KOPT-K1 (cell line): ENCODE results near the gene SRA1.
"Not testable (repeated sequence)": the region's sequence is repeated elsewhere in the genome, so short reads cannot be mapped to it uniquely, and the experiment has no call there.

Source experiments
- H3K27ac ChIP-seq: fragments of 200-600 bp; sonication (generic); 2 replicates; pipeline ENCODE4 v1.5.1; 2016; ENCODE audit warnings: antibody characterized with exemption, mild to moderate bottlenecking, low read depth, low read length; ENCODE audit not compliant: poor library complexity, severe bottlenecking
- H3K36me3 ChIP-seq: fragments of 200-600 bp; sonication (generic); 2 replicates; pipeline ENCODE4 v1.5.1; 2017; ENCODE audit warnings: antibody characterized with exemption, mild to moderate bottlenecking, low read length, moderate library complexity; ENCODE audit not compliant: insufficient read depth
- H3K9me3 ChIP-seq: fragments of 200-600 bp; sonication (generic); 2 replicates; pipeline ENCODE4 v1.5.1; 2017; ENCODE audit warnings: antibody characterized with exemption, low read length, mild to moderate bottlenecking; ENCODE audit not compliant: insufficient read depth, poor library complexity, severe bottlenecking

SRA1 gene

DNA sequence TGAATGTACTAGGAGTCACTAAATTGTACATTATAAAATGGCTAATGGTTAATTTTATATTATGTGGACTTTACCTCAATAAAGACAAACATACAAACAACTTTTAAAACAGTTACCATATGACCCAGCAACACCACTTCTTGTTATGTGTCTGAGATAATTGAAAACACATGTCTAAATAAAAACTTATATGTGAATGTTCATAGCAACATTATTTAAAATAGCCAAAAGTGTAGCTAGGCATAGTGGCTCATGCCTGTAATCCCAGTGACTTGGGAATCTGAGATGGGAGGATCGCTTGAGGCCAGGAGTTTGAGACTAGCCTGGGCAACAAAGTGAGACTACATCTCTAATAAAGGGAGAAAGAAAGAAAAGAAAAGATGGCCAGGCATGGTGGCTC, 30.2 kb upstream of the SRA1 start:
- Histone ChIP-seq H3K27ac (no peak overlapping the region), H3K9me3 (no peaks in the 10 kb centered on the region), H3K36me3 (no peaks in the 10 kb centered on the region)

DNA sequence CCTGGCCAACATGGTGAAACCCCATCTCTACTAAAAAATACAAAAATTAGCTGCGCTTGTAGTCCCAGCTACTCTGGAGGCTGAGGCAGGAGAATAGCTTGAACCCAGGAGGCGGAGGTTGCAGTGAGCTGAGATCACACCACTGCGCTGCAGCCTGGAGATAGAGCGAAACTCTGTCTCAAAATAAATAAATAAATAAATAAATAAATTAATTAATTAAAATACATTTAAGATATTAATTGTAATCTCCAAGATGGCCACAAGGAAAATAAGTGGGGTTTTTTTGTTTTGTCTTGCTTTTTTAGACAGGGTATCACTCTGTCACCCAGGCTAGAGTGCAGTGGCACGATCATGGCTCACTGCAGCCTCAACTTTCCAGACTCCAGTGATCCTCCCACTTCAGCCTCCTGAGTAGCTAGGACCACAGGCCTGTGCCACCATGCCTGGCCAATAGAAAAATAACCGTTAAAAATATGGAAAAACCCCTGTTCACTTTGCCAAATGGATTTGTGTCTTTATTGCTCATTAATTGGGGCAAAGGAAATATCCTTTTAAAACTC, 22.0 kb upstream of the SRA1 start:
- not testable (repeated sequence) for H3K27ac ChIP-seq, H3K36me3 ChIP-seq, H3K9me3 ChIP-seq

GRCh38 chr5:140576776-140577201, 19.5 kb upstream of the SRA1 start:
- no peak overlapping the region for H3K27ac ChIP-seq
- no peaks in the 10 kb centered on the region for H3K9me3 ChIP-seq
- H3K36me3 ChIP-seq, result no peaks in the 10 kb centered on the region

GRCh38 chr5:140575309-140575708, 18.0 kb upstream of the SRA1 start:
- Histone ChIP-seq H3K9me3 (no peaks in the 10 kb centered on the region), H3K27ac (no peak overlapping the region), H3K36me3 (peaks cover 6% of the 10 kb centered on the region; the same call in 1 of the 2 replicates)

DNA sequence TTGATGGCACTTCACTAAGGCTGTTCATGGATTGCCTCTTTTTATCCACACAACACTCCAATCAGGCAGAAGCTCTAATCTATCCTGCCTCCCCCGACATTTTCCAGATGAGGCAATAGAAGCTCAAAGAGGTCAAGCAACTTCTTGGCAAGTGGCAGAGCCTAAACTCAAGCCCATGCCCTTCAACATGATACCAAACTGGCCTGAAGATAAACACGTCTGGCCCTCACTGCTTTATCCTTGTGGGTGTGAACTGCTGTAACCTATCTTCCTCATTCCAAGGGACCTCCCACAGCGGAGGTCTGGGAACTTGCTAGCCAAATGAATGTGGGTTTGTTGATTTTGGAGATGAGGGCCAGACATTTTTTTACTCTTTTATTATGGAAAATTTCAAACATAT, 16.9 kb upstream of the SRA1 start:
- no peak overlapping the region for H3K27ac ChIP-seq
- H3K9me3 ChIP-seq, result no peaks in the 10 kb centered on the region
- H3K36me3 ChIP-seq, result peaks cover 11% of the 10 kb centered on the region; the same call in 1 of the 2 replicates

DNA sequence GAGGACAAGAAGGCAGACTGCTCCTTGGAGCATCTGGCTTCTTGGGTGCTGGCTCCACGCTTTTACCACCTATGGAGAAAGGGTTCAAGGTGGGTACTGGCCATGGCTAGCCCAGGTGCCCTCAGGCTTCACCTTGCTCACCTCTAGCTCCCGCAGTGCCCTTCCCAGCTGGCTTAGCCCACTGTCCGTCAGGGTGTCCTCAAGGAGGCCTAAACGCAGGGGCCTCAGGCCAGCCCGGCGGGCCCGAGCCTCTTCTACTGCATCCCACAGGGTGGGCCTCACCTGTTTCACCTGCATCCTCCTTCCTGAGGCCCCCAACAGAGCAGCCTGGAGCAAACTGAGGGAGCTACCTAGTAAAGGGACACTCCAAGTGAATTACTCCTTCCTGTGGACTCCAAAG, 16.4 kb upstream of the SRA1 start:
- no peaks in the 10 kb centered on the region for H3K9me3 ChIP-seq
- no peak overlapping the region for H3K27ac ChIP-seq

DNA sequence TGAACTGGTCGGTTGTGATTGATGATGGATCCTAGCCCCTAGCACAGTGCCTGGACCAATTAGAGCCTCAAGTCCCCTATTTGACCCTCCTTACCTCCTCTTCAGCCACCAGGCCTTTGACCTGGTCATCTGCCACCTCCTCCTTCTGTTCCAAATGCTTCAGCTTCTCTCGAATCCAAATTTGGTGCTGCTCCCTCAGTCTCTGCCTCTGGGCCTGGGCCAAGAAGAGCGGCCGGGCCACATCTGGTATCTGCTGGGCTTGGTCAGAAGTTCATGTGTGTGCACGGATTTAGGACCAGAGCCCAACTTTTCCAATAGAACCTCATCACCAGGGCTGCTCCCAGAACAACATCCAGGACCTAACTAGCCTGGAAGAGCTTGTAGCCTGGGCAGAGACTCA, 13.8 kb upstream of the SRA1 start:
- Histone ChIP-seq H3K9me3 (no peaks in the 10 kb centered on the region), H3K27ac (no peak overlapping the region)

More for the DNA sequence above, 16.4 kb upstream of the SRA1 start:
- peaks cover 12% of the 10 kb centered on the region for H3K36me3 ChIP-seq

GRCh38 chr5:140570488-140570887, 13.2 kb upstream of the SRA1 start:
- H3K36me3 ChIP-seq, result peaks cover 42% of the 10 kb centered on the region
- H3K9me3 ChIP-seq, result no peaks in the 10 kb centered on the region
- no peak overlapping the region for H3K27ac ChIP-seq

More for the DNA sequence above, 13.8 kb upstream of the SRA1 start:
- H3K36me3 ChIP-seq, result peaks cover 38% of the 10 kb centered on the region

- Histone ChIP-seq H3K9me3 (no peaks in the 10 kb centered on the region), H3K36me3 (peaks cover 42% of the 10 kb centered on the region), H3K27ac (no peak overlapping the region)
These were observed 12.8 kb upstream of the SRA1 start for GRCh38 chr5:140570058-140570457.

- Histone ChIP-seq H3K9me3 (no peaks in the 10 kb centered on the region), H3K36me3 (peaks cover 42% of the 10 kb centered on the region), H3K27ac (no peak overlapping the region)
These were observed 11.9 kb upstream of the SRA1 start for GRCh38 chr5:140569197-140569596.

GRCh38 chr5:140568443-140569063, 11.3 kb upstream of the SRA1 start:
- no peaks in the 10 kb centered on the region for H3K9me3 ChIP-seq
- peaks cover 42% of the 10 kb centered on the region for H3K36me3 ChIP-seq
- H3K27ac ChIP-seq, result no peak overlapping the region

DNA sequence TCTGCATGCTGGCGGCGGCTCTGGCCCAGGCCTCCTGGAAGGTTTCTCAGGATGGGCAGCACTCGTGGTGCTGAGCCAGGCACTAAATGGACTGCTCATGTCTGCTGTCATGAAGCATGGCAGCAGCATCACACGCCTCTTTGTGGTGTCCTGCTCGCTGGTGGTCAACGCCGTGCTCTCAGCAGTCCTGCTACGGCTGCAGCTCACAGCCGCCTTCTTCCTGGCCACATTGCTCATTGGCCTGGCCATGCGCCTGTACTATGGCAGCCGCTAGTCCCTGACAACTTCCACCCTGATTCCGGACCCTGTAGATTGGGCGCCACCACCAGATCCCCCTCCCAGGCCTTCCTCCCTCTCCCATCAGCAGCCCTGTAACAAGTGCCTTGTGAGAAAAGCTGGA, 10.6 kb upstream of the SRA1 start:
- H3K9me3 ChIP-seq, result no peaks in the 10 kb centered on the region
- no peak overlapping the region for H3K27ac ChIP-seq
- peaks cover 42% of the 10 kb centered on the region for H3K36me3 ChIP-seq

- Histone ChIP-seq H3K36me3 (peaks cover 42% of the 10 kb centered on the region), H3K9me3 (no peaks in the 10 kb centered on the region), H3K27ac (no peak overlapping the region)
These were observed 10.0 kb upstream of the SRA1 start for GRCh38 chr5:140567136-140567818.

DNA sequence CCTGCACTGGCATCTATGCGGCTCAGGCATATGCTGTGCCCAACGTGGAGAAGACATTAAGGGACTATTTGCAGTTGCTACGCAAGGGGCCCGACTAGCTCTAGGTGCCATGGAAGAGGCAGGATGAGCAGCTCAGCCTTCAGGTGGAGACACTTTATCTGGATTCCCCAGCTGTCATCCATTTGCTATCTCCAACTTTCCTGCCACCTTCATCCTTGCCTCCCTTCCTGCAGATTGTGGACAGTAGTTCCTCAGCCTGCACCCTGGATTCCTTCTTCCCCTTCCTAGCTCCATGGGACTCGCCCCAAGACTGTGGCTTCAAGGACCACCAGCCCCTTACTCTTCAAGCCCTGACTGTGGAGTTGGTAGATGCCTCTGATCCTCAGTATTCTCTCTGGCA, 9.4 kb upstream of the SRA1 start:
- H3K27ac ChIP-seq, result no peak overlapping the region
- H3K9me3 ChIP-seq, result no peaks in the 10 kb centered on the region
- H3K36me3 ChIP-seq, result peaks cover 42% of the 10 kb centered on the region

- H3K27ac ChIP-seq, result no peak overlapping the region
- H3K36me3 ChIP-seq, result peaks cover 41% of the 10 kb centered on the region
- no peaks in the 10 kb centered on the region for H3K9me3 ChIP-seq
These were observed 8.5 kb upstream of the SRA1 start for GRCh38 chr5:140565780-140566095.
